H9 (cell line): ENCODE data around the gene FARSB. TPM values are rescaled to one million over a fixed set of nuclear protein-coding genes. Genes with fewer than 3 reads are reported as not detected.

Source experiments
- DNase-seq: peaks from one replicate; pipeline ENCODE4 v3.0.0-alpha.2; 2017
- H2AFZ ChIP-seq: one replicate; pipeline ENCODE4 v1.6.1; 2013; ENCODE audit warnings: mild to moderate bottlenecking, low read length, control low read depth, moderate library complexity
- H2AK5ac ChIP-seq: 2 replicates; pipeline ENCODE4 v1.6.1; 2013; ENCODE audit warnings: low read length, control low read depth, mixed read lengths; ENCODE audit not compliant: insufficient read length
- H2BK120ac ChIP-seq: one replicate; pipeline ENCODE4 v1.6.1; 2013; ENCODE audit warnings: low read depth, mild to moderate bottlenecking, low read length, control low read depth, inconsistent platforms; ENCODE audit not compliant: poor library complexity, severe bottlenecking
- H2BK12ac ChIP-seq: 2 replicates; pipeline ENCODE4 v1.6.1; 2013; ENCODE audit warnings: low read length, control low read depth, mixed read lengths, low read depth; ENCODE audit not compliant: insufficient read length
- H2BK15ac ChIP-seq: 2 replicates; pipeline ENCODE4 v1.6.1; 2013; ENCODE audit warnings: low read depth, low read length, control low read depth
- H2BK20ac ChIP-seq: one replicate; pipeline ENCODE4 v1.6.1; 2013; ENCODE audit warnings: low read depth, mild to moderate bottlenecking, low read length, control low read depth, inconsistent platforms; ENCODE audit not compliant: poor library complexity, severe bottlenecking
- H2BK5ac ChIP-seq: 2 replicates; pipeline ENCODE4 v1.6.1; 2013; ENCODE audit warnings: low read length, control low read depth, mixed read lengths; ENCODE audit not compliant: insufficient read length
- H3K14ac ChIP-seq: 2 replicates; pipeline ENCODE4 v1.6.1; 2013; ENCODE audit warnings: low read length, control low read depth; ENCODE audit not compliant: insufficient read depth
- H3K18ac ChIP-seq: 2 replicates; pipeline ENCODE4 v1.6.1; 2013; ENCODE audit warnings: low read depth, mild to moderate bottlenecking, mixed read lengths, low read length, control low read depth; ENCODE audit not compliant: insufficient read length
- H3K23ac ChIP-seq: 2 replicates; pipeline ENCODE4 v1.6.1; 2013; ENCODE audit warnings: low read length, control low read depth, mixed read lengths, low read depth; ENCODE audit not compliant: insufficient read length
- H3K23me2 ChIP-seq: 2 replicates; pipeline ENCODE4 v1.6.1; 2013; ENCODE audit warnings: low read depth, mild to moderate bottlenecking, mixed read lengths, low read length, control low read depth; ENCODE audit not compliant: insufficient read length, poor library complexity, severe bottlenecking
- H3K27ac ChIP-seq: 2 replicates; pipeline ENCODE4 v1.5.1; 2013; ENCODE audit warnings: low read length, control low read depth, mixed read lengths, low read depth; ENCODE audit not compliant: insufficient read length
- H3K27me3 ChIP-seq: 2 replicates; pipeline ENCODE4 v1.6.1; 2013; ENCODE audit warnings: low read length, control low read depth, inconsistent platforms; ENCODE audit not compliant: insufficient read depth
- H3K4ac ChIP-seq: 2 replicates; pipeline ENCODE4 v1.6.1; 2013; ENCODE audit warnings: low read depth, mild to moderate bottlenecking, control low read depth, inconsistent platforms, low read length, moderate library complexity
- H3K4me1 ChIP-seq: 2 replicates; pipeline ENCODE4 v1.6.1; 2013; ENCODE audit warnings: low read length, control low read depth, inconsistent platforms; ENCODE audit not compliant: insufficient read depth
- H3K4me2 ChIP-seq: 2 replicates; pipeline ENCODE4 v1.6.1; 2013; ENCODE audit warnings: low read length, control low read depth, mixed read lengths; ENCODE audit not compliant: insufficient read length, insufficient read depth
- H3K56ac ChIP-seq: 2 replicates; pipeline ENCODE4 v1.6.1; 2013; ENCODE audit warnings: low read depth, mild to moderate bottlenecking, mixed read lengths, low read length, control low read depth; ENCODE audit not compliant: insufficient read length
- H3K79me1 ChIP-seq: 2 replicates; pipeline ENCODE4 v1.6.1; 2013; ENCODE audit warnings: low read depth, mild to moderate bottlenecking, moderate library complexity, low read length, control low read depth, inconsistent platforms; ENCODE audit not compliant: insufficient read depth, poor library complexity, severe bottlenecking
- H3K79me2 ChIP-seq: 2 replicates; pipeline ENCODE4 v1.6.1; 2013; ENCODE audit warnings: low read length, control low read depth, inconsistent platforms; ENCODE audit not compliant: insufficient read depth
- H3K9ac ChIP-seq: 2 replicates; pipeline ENCODE4 v1.6.1; 2013; ENCODE audit warnings: low read length, control low read depth, mixed read lengths; ENCODE audit not compliant: insufficient read length; ENCODE audit errors: extremely low read depth
- H3K9me3 ChIP-seq: one replicate; pipeline ENCODE4 v1.6.1; 2013; ENCODE audit warnings: low read depth, low read length, inconsistent platforms; ENCODE audit not compliant: control insufficient read depth
- H3T11ph ChIP-seq: one replicate; pipeline ENCODE4 v1.6.1; 2013; ENCODE audit warnings: mild to moderate bottlenecking, low read length, control low read depth, inconsistent platforms
- H4K20me1 ChIP-seq: one replicate; pipeline ENCODE4 v1.6.1; 2013; ENCODE audit not compliant: control insufficient read depth, insufficient read length, insufficient read depth
- H4K5ac ChIP-seq: 2 replicates; pipeline ENCODE4 v1.6.1; 2013; ENCODE audit warnings: low read depth, mild to moderate bottlenecking, mixed read lengths, low read length, control low read depth; ENCODE audit not compliant: insufficient read length
- H4K8ac ChIP-seq: replicated peaks from 2 replicates; pipeline ENCODE4 v1.6.1; 2013; ENCODE audit warnings: low read length, control low read depth, mixed read lengths, low read depth; ENCODE audit not compliant: insufficient read length
- H4K91ac ChIP-seq: 2 replicates; pipeline ENCODE4 v1.6.1; 2013; ENCODE audit warnings: low read depth, mild to moderate bottlenecking, moderate library complexity, mixed read lengths, low read length, control low read depth; ENCODE audit not compliant: insufficient read length
- H3K27ac Mint-ChIP-seq, 3 experiments: 2 replicates in 2 of 3; 3 replicates in 1 of 3; pipeline ENCODE4 v1.8.0; 2020 to 2021; ENCODE audit warnings: mixed read lengths in 3 of 3, mild to moderate bottlenecking in 1 of 3, moderate library complexity in 1 of 3
- H3K27me3 Mint-ChIP-seq: 2 replicates; pipeline ENCODE4 v1.8.0; 2021; ENCODE audit warnings: low read depth, mild to moderate bottlenecking, moderate library complexity, mixed read lengths
- H3K36me3 Mint-ChIP-seq, 3 experiments: 2 replicates in 2 of 3; 3 replicates in 1 of 3; pipeline ENCODE4 v1.8.0; 2020 to 2021; ENCODE audit warnings: low read depth in 3 of 3, mixed read lengths in 3 of 3; ENCODE audit not compliant: insufficient read depth in 1 of 3
- H3K4me1 Mint-ChIP-seq, 2 experiments: 2 replicates each; pipeline ENCODE4 v1.8.0; 2020; ENCODE audit warnings: mixed read lengths in 2 of 2
- H3K4me3 Mint-ChIP-seq, 2 experiments: 2 replicates in 1 of 2; 3 replicates in 1 of 2; pipeline ENCODE4 v1.8.0; 2020 to 2021; ENCODE audit warnings: mild to moderate bottlenecking in 2 of 2, mixed read lengths in 2 of 2, moderate library complexity in 1 of 2
- H3K9me3 Mint-ChIP-seq, 2 experiments: 2 replicates in 1 of 2; 3 replicates in 1 of 2; pipeline ENCODE4 v1.8.0; 2020; ENCODE audit warnings: mild to moderate bottlenecking in 2 of 2, mixed read lengths in 2 of 2, moderate library complexity in 1 of 2
- CTCF ChIP-seq: fragments of 200-600 bp; sonication (generic); conservative IDR thresholded peaks from 3 replicates; pipeline ENCODE4 v1.8.0; 2021; ENCODE audit warnings: antibody characterized with exemption, mild to moderate bottlenecking
- WGBS: extraction: QIAGEN DNeasy Blood & Tissue Kit; methylation state at CpG from one replicate; pipeline ENCODE4 v1.1.7; 2013; ENCODE audit warnings: missing lambda C conversion rate, low lambda C conversion rate, mixed read lengths; ENCODE audit not compliant: insufficient read length; ENCODE audit errors: extremely low coverage; 5-methylcytosine and 5-hydroxymethylcytosine counted together
- total RNA-seq: library from RNA; stranded (reverse); gene quantifications from 2 replicates; pipeline ENCODE4 v1.2.1, GENCODE V29; 2021

FARSB gene
- total RNA-seq, 1 experiment from 2014 or later: 32.1 TPM

GRCh38 chr2:222615320-222615719, 40.6 kb downstream of the FARSB start:
- peak overlapping the region in 2 of 3 experiments; percentile 12 to 61; a peak in 4 of 7 replicates for H3K27ac Mint-ChIP-seq
- no peaks in the 10 kb centered on the region for H4K20me1 ChIP-seq
- no peak overlapping the region for H3T11ph ChIP-seq
- no peak overlapping the region for H3K27ac ChIP-seq
- TF ChIP-seq CTCF: no peak
- no peak overlapping the region for H2BK12ac ChIP-seq
- H3K9me3 ChIP-seq: no peaks in the 10 kb centered on the region
- H3K79me1 ChIP-seq: no peaks in the 10 kb centered on the region
- H3K4me2 ChIP-seq: no peak overlapping the region
- H3K27me3 ChIP-seq: no peaks in the 10 kb centered on the region
- no CpG with 5 or more reads among the region's 2 CpGs for WGBS
- H3K23me2 ChIP-seq: no peaks in the 10 kb centered on the region
- H3K9me3 Mint-ChIP-seq: no peaks in the 10 kb centered on the region
- H2BK5ac ChIP-seq: no peak overlapping the region
- H2BK15ac ChIP-seq: no peak overlapping the region
- no peak overlapping the region for H2BK120ac ChIP-seq
- no peak overlapping the region for H2AK5ac ChIP-seq
- no peak overlapping the region for H4K91ac ChIP-seq
- H2AFZ ChIP-seq: no peak overlapping the region
- H4K5ac ChIP-seq: no peak overlapping the region
- H3K4me1 ChIP-seq: no peaks in the 10 kb centered on the region; the same call in 1 of the 2 replicates
- H3K36me3 Mint-ChIP-seq: peaks cover 12 to 56% (median 24%) of the 10 kb centered on the region in 3 experiments; a peak in 6 of 7 replicates
- H3K27me3 Mint-ChIP-seq: no peaks in the 10 kb centered on the region
- no peaks in the 10 kb centered on the region for H3K79me2 ChIP-seq
- H3K18ac ChIP-seq: no peak overlapping the region
- no peak overlapping the region for H3K14ac ChIP-seq
- H3K23ac ChIP-seq: no peak overlapping the region
- no peak overlapping the region for H3K4ac ChIP-seq
- H4K8ac ChIP-seq: no peak overlapping the region
- no peak overlapping the region for H3K4me3 Mint-ChIP-seq
- no peak overlapping the region for H3K9ac ChIP-seq
- no peak overlapping the region for H2BK20ac ChIP-seq
- DNase-seq: no peak
- no peak overlapping the region for H3K56ac ChIP-seq
- H3K4me1 Mint-ChIP-seq: peaks cover 6 to 8% of the 10 kb centered on the region in 2 experiments
